Measurements from ENCODE around the gene PLK3.
A peak's percentile ranks its signal among the peaks of the same experiment; 100 is the strongest.

DNA sequence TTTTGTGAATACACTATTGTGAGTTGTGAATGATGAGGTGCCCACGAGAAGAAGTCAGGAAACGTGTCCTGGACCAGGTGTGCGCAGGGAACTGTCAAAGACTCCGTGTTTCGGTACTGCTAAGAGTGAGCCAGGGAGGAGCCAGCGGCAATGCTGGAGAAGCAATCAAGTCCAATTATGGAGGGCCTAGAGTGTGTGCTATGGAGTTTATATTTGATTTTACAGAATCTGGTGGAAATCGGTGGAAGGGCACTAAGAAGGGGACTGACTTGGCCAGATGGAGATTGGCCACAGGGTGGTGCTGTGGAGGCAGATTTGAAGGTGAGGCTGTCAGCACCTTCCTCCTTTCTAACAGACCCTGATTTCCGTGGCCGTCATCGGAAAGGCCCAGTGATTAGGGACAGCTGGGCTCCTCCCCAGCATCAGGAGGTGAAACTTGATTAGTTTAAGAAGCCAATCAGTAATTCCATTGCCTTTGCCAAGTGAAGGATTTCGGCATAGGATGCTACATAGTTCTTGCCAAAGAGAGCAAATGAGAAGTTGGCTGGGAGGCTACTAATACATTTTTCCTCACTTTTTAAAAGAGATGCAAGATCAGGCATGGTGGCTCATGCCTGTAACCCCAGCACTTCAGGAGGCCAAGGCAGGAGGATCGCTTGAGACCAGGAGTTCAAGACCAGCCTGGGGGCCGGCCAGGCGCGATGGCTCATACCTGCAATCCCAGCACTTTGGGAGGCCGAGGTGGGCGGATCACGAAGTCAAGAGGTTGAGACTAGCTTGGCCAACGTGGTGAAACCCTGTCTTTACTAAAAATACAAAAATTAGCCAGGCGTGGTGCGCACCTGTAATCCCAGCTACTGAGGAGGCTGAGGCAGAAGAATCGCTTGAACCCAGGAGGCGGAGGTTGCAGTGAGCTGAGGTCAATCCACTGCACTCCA, 35.8 kb downstream of the PLK3 start:
- TF ChIP-seq, protein P1, sequence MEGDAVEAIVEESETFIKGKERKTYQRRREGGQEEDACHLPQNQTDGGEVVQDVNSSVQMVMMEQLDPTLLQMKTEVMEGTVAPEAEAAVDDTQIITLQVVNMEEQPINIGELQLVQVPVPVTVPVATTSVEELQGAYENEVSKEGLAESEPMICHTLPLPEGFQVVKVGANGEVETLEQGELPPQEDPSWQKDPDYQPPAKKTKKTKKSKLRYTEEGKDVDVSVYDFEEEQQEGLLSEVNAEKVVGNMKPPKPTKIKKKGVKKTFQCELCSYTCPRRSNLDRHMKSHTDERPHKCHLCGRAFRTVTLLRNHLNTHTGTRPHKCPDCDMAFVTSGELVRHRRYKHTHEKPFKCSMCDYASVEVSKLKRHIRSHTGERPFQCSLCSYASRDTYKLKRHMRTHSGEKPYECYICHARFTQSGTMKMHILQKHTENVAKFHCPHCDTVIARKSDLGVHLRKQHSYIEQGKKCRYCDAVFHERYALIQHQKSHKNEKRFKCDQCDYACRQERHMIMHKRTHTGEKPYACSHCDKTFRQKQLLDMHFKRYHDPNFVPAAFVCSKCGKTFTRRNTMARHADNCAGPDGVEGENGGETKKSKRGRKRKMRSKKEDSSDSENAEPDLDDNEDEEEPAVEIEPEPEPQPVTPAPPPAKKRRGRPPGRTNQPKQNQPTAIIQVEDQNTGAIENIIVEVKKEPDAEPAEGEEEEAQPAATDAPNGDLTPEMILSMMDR (IDR thresholded peaks at IDR 0.05; ENCODE audit: low read length), result peak; percentile 90
- no peak for TF ChIP-seq EZH2 (optimal IDR thresholded peaks at IDR 0.05; ENCODE audit: low read depth, low read length)

Measured in MM.1S (cell line).